Endothelial cell of umbilical vein (primary cell): ENCODE data around the gene PRSS33.

Experiments used
- JUN ChIP-seq: IDR thresholded peaks from 2 replicates; pipeline ENCODE4 v1.6.1; 2011; ENCODE audit warnings: borderline replicate concordance, low read depth; ENCODE audit not compliant: insufficient read length, insufficient read depth
- POLR2A ChIP-seq: IDR thresholded peaks from 2 replicates; pipeline ENCODE4 v1.6.1; 2012; ENCODE audit warnings: low read depth, mild to moderate bottlenecking, control low read depth, low read length
- POLR2AphosphoS5 ChIP-seq: IDR thresholded peaks from 2 replicates; pipeline ENCODE4 v1.6.1; 2012; ENCODE audit warnings: low read depth, mild to moderate bottlenecking, control low read depth, low read length, moderate library complexity; ENCODE audit not compliant: insufficient read depth
- TF ChIP-seq, protein P1 (sequence below), 2 donors: IDR thresholded peaks; 1 replicate in 1 of 2; 2 replicates in 1 of 2; pipeline ENCODE4 v1.5.1; 2011; ENCODE audit warnings: low read length in 2 of 2, mild to moderate bottlenecking in 2 of 2, moderate library complexity in 2 of 2, control low read depth in 1 of 2, inconsistent platforms in 1 of 2, low read depth in 1 of 2; ENCODE audit not compliant: insufficient read depth in 1 of 2; ENCODE audit errors: extremely low read depth in 1 of 2

DNA sequence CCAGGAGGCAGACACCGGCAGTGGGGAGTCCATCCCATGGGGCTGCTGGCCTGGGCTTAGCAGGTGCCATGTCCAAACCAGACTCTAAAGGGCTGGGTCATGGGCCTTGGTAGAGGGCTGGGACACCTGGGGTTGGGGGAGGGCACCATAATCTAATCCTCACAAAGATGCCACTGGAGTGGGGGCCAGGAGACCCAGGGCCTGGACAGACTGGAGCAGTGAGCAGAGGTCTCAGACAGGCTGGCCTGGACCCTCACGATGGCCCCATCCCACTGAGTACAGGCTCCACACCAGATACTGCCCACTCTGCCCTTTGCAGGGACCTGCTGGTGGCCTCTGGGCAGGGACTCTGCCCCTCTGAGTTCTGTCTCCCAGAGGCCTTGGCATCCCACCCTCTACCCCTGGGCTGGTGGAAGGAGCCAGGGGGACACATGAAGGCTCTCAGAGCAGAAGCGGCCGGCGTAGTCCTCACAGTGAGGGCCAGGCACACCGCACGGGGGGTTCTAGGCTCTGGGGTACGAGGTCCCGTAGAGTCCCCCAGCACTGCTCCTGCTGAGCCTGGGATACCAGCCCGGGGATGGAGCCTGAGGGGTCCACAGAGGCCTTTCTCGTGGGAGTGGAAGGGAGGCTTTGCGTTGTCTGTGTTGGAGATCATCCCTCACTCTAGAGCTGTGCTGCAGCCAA, 44.9 kb downstream of the PRSS33 start:
- no peak for TF ChIP-seq JUN
- TF ChIP-seq, protein P1, sequence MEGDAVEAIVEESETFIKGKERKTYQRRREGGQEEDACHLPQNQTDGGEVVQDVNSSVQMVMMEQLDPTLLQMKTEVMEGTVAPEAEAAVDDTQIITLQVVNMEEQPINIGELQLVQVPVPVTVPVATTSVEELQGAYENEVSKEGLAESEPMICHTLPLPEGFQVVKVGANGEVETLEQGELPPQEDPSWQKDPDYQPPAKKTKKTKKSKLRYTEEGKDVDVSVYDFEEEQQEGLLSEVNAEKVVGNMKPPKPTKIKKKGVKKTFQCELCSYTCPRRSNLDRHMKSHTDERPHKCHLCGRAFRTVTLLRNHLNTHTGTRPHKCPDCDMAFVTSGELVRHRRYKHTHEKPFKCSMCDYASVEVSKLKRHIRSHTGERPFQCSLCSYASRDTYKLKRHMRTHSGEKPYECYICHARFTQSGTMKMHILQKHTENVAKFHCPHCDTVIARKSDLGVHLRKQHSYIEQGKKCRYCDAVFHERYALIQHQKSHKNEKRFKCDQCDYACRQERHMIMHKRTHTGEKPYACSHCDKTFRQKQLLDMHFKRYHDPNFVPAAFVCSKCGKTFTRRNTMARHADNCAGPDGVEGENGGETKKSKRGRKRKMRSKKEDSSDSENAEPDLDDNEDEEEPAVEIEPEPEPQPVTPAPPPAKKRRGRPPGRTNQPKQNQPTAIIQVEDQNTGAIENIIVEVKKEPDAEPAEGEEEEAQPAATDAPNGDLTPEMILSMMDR (IDR thresholded peaks at IDR 0.05; ENCODE audit: extremely low read depth in 1 of 2, insufficient read depth in 1 of 2, low read depth in 1 of 2, low read length in 2 of 2), result no peak
- no peak for TF ChIP-seq POLR2AphosphoS5
- TF ChIP-seq POLR2A, result no peak
